ENCODE measurements around the gene SMYD3.

GRCh38 chr1:246491551-246492053, 15.5 kb downstream of the SMYD3 start:
- TF ChIP-seq CTCF (IDR thresholded peaks at IDR 0.05) (no peak), POLR2A (IDR thresholded peaks at IDR 0.05) (no peak)
